HG02840 (cell line): ENCODE measurements around the gene RABIF.
"Not testable (repeated sequence)": the region's sequence is repeated elsewhere in the genome, so short reads cannot be mapped to it uniquely, and the experiment has no call there.

Experiments used
- ATAC-seq: cut with Tn5 transposase; IDR thresholded peaks from one replicate; pipeline ENCODE4 v1.9.1; 2021; ENCODE audit warnings: mild to moderate bottlenecking, moderate library complexity, moderate number of reproducible peaks; ENCODE audit not compliant: unreplicated experiment, low FRiP score

Gene RABIF

GRCh38 chr1:202836623-202837403, 52.1 kb downstream of the RABIF start:
- ATAC-seq: no peak

GRCh38 chr1:202835548-202836072, 53.3 kb downstream of the RABIF start:
- no peak for ATAC-seq

- ATAC-seq: no peak
Observed at GRCh38 chr1:202834771-202835547, 54.0 kb downstream of the RABIF start.

GRCh38 chr1:202831906-202832305, 57.0 kb downstream of the RABIF start:
- no peak for ATAC-seq

- ATAC-seq: not testable (repeated sequence)
Observed at GRCh38 chr1:202829223-202829622, 59.7 kb downstream of the RABIF start.
